DND-41 (cell line): Measurements from ENCODE around the gene PROSER2.

Experiments
- CTCF ChIP-seq: IDR thresholded peaks from 2 replicates; pipeline ENCODE4 v1.5.1; 2012; ENCODE audit warnings: borderline replicate concordance, low read length, moderate library complexity, mild to moderate bottlenecking; ENCODE audit not compliant: poor library complexity, severe bottlenecking; ENCODE audit errors: extremely low read depth
- EZH2 ChIP-seq: IDR thresholded peaks from 3 replicates; pipeline ENCODE4 v1.6.1; 2012; ENCODE audit warnings: borderline replicate concordance, low read depth, mild to moderate bottlenecking, moderate library complexity, low read length, inconsistent platforms; ENCODE audit not compliant: severe bottlenecking

- TF ChIP-seq CTCF, result no peak
- no peak for TF ChIP-seq EZH2
These were observed 7.8 kb downstream of the PROSER2 start for GRCh38 chr10:11830836-11831519.
